ENCODE results near the gene CD14.
"Not testable (repeated sequence)": the region's sequence is repeated elsewhere in the genome, so short reads cannot be mapped to it uniquely, and the experiment has no call there.

The CD14 gene

DNA sequence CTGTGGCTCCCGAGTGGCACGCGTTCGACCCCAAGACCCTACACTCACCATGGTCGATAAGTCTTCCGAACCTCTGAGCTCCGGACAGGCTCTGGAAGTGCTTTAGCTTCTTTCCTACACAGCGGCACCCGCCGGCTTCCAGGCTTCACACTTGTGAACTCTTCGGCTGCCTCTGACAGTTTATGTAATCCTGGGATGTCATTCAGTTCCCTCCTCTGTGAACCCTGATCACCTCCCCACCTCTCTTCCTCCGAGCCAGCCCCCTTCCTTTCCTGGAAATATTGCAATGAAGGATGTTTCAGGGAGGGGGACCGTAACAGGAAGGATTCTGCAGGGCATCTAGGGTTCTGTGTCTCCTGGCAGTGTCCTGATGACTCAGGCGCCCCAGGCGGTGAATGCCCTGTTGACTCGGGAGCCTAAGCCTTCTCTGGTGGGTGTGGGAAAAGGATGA, at the start of gene CD14:
Gene CD14, minus strand, starts transcription at position 155 of the 451 bp plus-strand sequence. Its CDS starts 104 bp downstream, at position 51.
- DNase-seq, result peak; percentile 40

DNA sequence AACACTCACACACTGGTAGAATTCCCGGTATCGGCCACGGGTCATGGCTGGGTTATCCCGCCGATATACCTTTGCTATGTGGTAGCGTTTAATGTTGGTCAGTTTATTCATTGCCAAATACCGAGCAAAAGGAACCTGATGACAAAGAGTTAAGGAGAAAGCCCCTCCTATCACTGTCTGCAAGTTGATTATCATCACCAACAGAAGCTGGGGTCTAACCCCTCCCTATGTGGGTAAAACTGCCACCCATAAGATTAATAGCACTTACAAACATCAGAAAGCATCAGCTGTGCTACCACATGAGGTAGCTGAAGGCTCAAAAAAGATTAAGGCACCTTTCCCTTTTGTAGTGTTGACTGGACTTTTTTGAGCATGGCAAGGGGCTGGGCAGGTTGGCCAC, 46.0 kb upstream of the CD14 start:
- no peak for DNase-seq

DNA sequence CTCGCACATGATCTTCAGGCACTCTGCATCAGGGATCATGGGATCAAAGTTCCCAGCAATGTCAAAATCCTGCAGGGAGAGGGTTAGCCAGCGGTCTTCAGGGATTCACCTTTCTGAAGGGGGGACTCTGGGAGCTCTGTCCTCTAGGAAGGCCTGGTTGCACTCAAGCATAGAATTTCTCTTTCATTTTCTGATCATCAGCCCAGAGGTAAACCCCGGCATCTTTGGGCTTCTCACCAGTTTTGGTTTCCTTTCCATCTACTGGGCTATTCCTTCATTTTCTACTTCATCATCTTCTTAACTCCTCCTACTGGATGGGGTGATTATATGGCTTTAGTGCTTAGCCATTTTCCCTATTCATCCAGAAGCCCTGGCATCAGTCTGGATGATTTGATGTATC, 45.0 kb upstream of the CD14 start:
- no peak for DNase-seq

DNA sequence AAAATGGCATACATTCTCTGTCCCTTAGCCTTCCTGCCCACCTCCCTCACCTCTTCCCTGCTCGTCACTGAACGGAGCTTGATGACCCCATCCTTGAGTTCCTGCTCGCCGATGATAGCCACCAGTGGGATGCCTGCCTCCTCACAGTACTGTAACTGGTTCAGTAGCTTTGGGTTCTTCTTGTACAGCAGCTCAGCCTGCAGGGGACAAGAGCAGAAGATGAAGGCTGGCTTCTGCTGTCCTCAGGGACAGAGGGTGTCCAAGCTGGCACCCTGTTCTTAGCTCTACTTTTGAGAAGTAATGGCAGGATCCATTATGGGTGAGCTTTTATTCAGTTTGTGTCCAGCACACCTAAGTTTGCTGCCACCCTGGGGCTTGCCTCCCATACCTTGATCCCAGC, 41.7 kb upstream of the CD14 start:
- DNase-seq, result no peak

DNA sequence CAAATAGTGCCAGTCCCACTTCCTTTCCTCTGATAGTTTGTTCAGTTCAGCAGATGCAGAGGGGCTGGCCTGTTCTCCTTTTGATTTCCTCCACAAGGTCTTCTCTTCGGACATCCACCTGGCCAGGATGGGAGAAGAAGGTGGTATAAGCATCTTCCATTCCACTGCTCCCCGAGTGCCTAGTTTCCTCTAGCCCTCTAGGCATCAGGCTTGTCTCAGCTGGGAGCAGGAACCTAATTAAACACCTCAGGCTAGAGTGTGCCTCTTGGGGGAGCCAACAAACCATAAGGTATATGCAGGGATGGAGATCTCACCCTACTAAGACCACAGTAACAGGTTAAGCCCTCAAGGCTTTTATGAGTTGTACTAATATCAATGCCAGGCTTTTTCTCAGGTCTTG, 41.2 kb upstream of the CD14 start:
- no peak for DNase-seq

DNA sequence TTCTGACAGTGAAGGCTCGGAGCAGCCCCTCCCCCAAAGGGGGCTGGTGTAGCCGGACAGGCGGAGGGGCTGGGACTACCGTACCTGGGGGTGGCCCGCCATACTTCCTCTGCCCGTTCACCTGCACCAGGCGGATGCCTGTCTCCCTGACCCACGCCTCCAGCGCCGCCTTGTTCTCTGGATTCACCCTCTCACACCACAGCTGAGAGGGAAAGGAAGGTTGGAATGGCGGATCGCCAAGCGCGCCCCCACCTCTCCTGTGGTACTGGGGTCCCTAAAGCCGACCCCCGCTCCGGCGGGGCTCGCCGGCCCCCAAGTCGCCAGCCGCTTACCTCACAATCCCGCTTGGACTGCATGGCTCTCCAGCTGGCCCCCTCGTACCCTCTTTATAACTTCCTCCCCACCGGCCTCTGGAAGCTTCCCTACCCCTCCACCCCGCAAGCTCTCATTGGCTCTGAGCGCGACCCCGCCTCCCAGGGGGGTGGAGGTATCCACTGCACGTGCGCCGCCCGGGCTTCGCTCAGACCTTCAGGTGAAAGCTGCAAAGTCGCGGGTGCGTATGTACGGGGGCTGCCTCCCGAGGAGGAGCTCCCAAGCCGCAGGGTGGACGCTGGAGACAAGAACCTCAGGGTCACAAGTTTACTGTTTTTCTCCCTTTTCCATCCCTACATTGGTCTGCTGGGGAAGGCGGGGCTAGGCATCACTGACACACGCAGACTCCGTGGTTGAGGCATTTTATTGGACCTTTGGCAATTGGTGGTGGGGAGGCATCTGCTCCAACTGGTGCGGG, 40.4 kb upstream of the CD14 start, which contains the start of gene DND1:
Gene DND1, minus strand, starts transcription at position 390 of the 790 bp plus-strand sequence. Its CDS starts 34 bp downstream, at position 356.
- no peak for DNase-seq

DNA sequence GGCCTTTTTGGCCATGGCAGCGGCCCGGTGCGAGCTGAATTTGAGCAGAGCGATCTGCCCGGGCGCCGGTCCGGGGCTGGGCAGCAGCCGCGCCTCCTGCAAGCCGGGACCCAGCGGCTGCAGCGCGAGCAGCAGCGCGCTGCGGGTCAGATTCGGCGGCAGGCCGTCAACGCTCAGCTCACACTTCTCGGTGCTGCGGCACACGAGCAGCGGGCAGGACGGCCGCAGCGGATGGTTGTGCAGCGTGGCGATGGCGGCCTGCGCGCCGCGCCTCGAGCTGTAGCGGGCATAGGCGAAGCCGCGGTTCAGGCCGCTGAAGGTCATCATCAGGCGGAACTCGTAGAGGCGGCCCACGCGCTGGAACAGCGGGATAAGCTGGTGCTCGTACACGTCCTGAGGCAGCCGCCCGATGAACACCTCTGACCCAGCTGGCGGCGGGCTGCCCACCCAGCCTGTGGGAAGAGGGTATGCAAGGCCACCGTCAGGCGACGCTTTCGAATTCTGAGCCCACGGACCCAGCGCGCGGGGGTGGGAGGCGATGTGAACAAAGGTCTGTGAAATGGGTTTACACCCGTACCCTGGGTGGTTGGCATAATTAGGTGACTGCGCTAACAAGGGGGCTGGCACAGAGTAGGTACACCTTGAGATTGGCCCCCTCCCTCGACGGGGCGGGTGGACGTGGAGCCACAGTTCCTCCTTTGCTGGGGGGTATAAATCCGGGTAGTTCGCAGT, 39.6 kb upstream of the CD14 start:
- DNase-seq, result no peak

DNA sequence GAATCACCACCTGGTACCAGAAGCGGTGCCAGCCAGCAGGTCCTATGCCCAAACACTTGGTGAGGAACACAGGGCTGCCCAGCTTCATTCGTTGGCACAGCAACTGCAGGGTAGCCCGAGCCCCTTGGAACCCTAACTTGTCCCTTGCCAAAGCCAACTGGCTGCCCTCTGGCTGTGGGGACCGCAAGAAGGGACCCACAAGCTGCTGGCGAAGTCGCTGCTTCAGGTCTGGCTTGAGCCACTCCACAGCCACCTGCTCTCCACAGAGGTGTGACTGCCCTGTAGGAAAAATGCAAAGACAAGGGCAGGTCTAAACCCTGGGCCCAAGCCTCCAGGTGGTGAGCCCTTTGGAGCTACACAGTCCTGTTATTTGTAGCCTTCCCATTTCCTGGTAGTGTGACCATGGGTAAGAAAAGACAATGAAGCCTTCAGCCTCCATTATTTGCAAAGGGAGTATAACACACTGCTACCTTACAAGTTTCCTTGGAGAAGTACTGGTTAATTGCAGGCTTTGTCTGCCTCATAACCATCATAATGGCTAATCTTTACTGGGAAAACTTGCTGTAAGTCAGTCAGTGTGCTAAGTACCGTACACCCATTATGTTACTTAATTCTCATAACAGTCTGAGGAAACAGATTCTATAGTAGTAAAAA, 38.6 kb upstream of the CD14 start:
- DNase-seq, result no peak

DNA sequence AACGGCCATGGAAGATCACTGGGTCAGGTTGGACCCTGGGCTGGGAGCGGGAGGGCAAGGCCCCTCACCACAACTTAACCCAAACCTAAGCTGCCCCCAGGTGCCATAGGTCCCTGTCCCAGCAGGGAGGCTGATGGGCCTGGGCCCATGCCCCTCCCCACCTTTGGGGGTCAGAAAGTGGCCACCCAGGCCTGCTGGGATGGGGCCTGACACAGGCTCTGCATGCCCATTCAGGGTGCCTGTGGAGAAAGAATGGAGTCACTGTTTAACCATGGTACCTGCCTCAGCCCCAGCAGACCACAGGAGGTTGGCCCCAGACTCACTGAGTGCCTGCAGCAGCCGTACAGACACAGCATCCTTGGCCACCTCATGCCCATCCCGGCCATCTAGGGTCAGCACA, 38.1 kb upstream of the CD14 start:
- not testable (repeated sequence) for DNase-seq

DNA sequence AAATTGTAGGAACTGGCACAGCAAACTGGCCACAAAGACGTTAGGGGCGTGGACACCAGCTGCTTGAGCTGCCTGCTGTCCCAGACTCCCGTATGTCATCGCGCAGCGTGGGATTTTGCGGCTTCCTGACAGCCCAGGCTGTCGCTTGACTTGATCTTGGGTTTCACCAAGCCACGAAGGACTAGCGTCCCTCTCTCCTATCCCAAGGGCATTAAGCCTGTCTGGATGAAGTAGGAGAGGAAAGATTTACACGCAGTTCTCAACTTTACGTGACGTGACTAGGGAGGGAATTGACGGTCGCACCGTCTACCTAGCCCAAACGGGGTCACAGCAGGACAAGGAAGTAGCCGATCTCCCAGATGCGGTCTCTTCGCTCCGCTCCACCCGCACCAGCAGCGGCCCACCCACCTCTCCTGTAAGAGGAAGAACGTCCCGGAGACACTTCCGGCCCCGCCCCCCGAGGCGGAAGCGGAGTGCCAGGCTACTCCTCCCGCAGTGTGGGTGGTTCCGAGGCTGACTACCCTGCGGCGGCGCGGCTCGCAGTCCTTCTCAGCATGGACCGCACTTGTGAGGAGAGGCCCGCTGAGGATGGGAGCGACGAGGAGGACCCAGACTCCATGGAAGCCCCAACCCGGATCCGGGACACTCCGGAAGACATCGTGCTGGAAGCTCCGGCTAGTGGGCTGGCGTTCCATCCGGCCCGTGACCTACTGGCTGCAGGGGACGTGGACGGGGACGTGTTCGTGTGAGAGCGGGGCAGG, 31.6 kb upstream of the CD14 start, which contains the start of gene WDR55:
Gene WDR55, plus strand, starts transcription at position 546 of the 761 bp plus-strand sequence. Its CDS starts 9 bp downstream, at position 555.
- peak; percentile 96 for DNase-seq

DNA sequence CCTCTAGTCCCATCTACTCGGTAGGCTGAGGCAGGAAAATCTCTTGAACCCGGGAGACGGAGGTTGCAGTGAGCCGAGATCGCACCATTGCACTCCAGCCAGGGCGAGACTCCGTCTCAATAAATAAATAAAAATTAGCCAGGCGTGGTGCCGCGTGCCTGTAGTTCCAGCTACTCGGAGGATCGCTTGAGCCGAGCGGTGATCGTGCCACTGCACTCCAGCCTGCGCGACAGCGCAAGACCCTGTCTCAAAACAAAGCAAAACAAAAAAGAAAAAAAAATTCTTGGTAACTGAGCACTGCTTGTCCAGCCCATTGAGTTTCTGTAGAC, 31.0 kb upstream of the CD14 start:
- no peak for DNase-seq

DNA sequence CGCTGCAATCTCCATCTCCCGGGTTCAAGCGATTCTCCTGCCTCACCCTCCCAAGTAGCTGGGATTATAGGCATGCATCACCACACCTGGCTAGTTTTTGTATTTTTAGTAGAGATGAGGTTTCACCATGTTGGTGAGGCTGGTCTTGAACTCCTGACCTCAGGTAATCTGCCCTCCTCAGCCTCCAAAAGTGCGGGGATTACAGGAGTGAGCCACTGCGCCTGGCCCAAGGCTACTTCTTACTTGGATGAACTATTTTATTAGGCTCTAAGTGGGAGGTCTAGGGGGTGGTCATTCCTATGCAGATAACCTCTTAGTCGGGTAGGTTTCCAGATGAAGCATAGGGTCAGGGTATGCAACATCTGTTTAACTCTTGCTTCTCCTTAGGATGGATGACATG, 27.4 kb upstream of the CD14 start:
- DNase-seq, result not testable (repeated sequence)

DNA sequence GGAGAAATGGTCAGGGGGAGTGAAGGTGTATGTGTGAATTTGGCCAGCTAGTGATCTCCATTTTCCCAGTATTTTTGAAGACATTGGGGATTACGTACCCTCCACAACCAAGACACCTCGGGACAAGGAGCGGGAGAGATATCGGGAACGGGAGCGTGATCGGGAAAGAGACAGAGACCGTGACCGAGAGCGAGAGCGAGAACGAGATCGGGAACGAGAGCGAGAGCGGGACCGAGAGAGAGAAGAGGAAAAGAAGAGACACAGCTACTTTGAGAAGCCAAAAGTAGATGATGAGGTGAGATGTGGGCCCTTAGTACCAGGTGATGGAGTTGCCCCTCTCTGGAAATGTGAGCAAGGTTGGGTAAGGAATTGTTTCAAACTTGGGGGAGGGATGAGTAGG, 25.9 kb upstream of the CD14 start:
- DNase-seq, result no peak

DNA sequence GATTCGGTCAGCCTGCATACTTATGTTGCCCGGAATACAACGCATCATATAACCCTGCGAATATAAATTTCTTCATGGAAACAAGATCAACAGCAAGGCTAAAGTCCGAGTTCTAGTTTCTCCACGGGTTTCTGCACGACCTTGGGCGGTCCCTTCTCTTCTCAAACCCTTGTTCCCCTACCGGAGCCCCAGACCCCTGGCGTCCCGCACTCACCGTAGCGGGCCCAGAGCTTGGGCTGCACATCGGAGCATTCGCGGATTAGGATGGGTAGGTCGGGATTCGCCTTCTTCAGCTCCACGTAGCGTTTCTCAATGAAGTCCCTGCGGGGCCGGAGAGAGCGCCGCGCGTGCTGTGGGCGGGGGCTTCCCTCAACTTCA, 14.1 kb upstream of the CD14 start:
- DNase-seq, result no peak

DNA sequence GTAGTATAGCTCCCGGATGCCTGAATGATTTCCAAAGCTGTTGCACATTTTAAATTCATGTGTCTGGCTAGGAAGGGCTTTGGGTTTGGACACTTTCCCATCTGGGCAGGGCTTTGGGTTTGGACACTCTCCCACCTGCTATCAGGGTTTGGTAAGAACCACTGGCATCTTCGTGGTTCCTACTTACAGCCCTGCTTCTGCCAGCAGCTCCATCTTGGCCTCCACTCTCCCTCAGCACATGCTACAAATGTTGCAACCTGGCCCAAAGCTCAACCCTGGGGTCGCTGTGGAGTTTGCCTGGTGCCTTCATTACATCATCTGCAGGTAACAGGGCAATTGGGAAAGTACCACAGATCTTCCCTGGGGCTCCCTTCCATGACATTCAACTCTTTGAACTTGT, 9.7 kb upstream of the CD14 start:
- no peak for DNase-seq

DNA sequence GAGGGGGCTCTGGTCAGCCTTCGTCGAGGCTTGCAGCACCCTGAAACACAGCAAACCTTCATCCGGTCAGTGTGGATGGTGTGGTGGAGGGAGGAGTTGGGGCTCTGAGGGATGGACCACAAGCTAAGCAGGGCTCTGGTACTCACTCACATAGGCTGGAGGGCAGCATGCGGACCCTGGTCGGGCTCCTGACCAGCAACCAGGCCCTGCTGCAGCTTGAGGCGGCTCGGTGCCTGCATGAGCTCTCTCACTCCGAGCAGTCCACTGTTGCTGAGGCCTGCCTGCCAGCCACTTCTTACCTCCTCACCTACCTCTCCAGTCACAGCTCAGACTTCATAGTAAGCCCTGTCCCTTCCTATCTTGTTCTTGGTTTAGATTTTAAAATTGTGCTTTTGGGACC, 8.7 kb upstream of the CD14 start:
- no peak for DNase-seq

DNA sequence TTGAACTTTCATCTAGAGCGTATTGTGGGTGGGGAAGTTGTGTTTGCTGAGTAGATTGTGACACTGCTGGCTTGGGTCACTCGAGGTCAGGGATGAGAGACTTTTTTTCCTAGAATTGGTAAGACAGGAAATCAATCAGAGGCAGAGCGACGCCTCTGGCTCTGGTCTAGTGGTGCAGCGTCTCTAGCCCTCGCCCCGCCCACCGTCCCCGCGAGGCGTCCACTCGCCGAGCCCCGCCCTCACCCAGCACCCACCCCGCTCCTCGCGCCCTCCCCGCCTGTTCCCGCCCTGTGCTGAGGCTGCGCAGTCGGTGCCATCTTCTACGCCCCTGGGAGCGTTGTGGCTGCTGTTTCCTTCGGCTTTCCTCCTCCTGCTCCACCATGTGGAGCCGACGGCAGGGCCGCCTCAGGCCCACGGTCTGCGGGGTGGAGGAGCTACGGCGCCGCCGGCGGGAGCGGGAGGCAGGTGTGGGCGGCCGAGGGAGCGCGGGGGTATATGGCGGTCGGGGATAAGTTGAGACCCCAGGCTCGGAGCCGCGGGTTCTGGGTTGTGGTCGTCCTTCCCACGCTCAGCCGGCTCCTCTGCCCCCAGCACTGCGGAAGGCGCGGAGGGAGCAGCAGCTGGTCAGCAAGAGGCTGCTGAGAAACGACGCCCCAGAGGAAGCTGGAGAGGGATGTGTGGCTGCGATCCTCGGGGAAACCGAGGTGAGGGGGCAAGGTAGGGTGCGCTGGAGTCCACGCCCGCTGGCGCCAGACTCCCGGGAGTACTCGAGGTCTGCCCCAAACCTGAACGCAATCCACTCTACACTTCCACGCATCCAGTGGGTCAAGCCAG, 6.4 kb upstream of the CD14 start, which contains the start of gene TMCO6:
Gene TMCO6, plus strand, starts transcription at position 304 of the 834 bp plus-strand sequence. Its CDS starts 77 bp downstream, at position 381.
- DNase-seq, result peak; percentile 97

DNA sequence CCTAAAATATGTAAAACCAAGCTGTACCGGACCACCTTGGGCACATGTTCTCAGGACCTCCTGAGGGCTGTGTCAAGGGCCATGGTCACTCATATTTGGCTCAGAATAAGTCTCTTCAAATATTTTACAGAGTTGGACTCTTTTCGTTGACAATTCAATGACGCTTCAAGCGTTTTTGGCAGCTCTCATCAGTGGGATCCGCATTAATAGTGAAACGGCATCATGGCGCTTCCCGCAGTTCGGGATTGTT, 5.8 kb upstream of the CD14 start:
- DNase-seq, result not testable (repeated sequence)

DNA sequence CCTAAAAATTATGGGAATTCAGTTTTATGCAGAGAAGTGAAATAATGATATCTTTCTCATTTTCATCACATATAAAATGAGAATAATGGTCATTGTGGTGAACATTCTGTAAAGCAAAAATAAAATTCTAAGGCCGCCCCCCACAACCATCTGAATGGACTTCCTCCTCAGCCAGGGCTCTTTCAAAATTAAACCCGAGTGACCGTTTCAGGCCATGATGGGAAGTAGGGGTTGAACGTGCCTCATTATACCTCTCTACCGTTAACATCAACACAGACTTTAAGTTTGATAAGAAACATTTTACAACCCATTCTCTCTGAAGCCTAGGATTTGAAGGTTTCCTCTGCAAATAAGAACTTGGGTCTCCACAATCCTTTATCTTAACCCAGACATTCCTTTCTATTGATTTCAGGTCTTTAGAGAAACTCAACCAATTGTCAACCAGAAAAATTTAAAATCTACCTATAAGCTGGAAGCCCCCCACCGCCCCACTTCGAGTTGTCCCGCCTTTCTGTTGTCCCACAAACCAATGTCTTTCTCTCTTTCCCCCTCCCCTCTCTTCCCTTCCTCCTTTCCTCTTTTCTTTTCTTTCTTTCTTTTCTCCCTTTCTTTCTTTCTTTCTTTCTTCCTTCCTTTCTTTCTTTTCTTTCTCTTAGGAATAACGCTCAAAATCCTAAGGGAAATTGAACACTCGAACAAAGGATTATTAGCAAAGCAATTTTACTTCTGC, 4.6 kb upstream of the CD14 start:
- no peak for DNase-seq

DNA sequence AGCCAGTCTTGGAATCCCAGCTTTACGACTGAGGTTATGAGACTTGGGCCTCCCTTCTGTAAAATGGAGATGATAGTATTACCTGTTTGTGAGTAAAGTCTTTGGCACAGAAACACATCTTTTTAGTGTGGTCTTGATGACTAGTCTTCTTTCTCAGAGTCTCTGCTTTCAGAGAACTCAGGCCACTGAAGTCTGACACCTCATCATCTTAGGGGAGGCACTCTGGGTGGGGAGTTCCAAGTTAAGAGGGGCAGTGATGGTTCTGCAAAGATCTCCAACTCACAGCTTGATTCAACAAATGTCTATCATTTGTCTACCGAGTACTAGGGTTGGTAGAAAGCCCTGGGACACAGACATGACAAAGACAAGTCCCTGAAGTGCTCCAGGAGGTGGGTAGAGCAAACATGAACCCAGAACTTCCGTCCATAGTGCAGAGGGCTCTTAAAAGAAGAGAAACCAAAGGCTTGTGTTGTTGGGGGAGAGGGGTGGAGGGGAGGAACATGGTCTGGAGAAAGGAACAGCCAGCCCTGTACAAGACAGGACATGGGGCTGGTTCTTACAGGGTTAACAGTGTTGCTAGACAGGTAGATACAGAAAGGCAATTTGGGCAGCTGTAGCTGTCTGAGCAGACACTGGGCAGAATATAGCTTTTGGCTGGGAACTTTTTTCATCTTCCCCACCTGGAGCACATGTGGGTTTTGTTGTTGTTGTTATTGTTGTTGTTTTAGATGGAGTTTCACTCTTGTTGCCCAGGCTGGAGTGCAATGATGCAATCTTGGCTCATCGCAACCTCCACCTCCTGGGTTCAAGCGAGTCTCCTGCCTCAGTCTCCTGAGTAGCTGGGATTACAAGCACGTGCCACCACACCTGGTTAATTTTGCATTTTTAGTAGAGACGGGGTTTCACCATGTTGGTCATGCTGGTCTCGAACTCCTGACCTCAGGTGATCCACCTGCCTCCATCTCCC, 2.6 kb upstream of the CD14 start:
- no peak for DNase-seq
